AG09319 (cell line): Measurements from ENCODE around the gene RTTN.

Experiments used
- DNase-seq: peaks from one replicate; pipeline ENCODE4 v3.0.0-alpha.2; 2010; ENCODE audit warnings: low read depth; ENCODE audit errors: extremely low read depth
- CTCF ChIP-seq: IDR thresholded peaks from 2 replicates; pipeline ENCODE4 v1.5.1; 2011; ENCODE audit warnings: low read depth, mild to moderate bottlenecking, inconsistent platforms, low read length, moderate library complexity

Gene RTTN

GRCh38 chr18:70183441-70183840 is 22.0 kb downstream of the RTTN start:
- no peak for TF ChIP-seq CTCF
- no peak for DNase-seq

- no peak for TF ChIP-seq CTCF
These were observed 22.9 kb downstream of the RTTN start for GRCh38 chr18:70182548-70182947.

GRCh38 chr18:70181725-70182124 is 23.8 kb downstream of the RTTN start:
- no peak for DNase-seq
- no peak for TF ChIP-seq CTCF

More at GRCh38 chr18:70182548-70182947, 22.9 kb downstream of the RTTN start:
- no peak for DNase-seq

- no peak for DNase-seq
These were observed 24.5 kb downstream of the RTTN start for GRCh38 chr18:70181015-70181414.

GRCh38 chr18:70176537-70176936 is 28.9 kb downstream of the RTTN start:
- no peak for TF ChIP-seq CTCF
- no peak for DNase-seq

More at GRCh38 chr18:70181015-70181414, 24.5 kb downstream of the RTTN start:
- TF ChIP-seq CTCF: no peak

- no peak for TF ChIP-seq CTCF
- DNase-seq: no peak
These were observed 30.3 kb downstream of the RTTN start for GRCh38 chr18:70175216-70175615.

- peak; percentile 46 for TF ChIP-seq CTCF
- no peak for DNase-seq
These were observed 33.3 kb downstream of the RTTN start for GRCh38 chr18:70172225-70172624.

- DNase-seq: no peak
- TF ChIP-seq CTCF: no peak
These were observed 35.7 kb downstream of the RTTN start for GRCh38 chr18:70169747-70170146.
